ENCODE results near the gene SYCP3.

SYCP3 gene

GRCh38 chr12:101777485-101777884 lies 38.2 kb upstream of the SYCP3 start:
- peaks cover 3% of the 10 kb centered on the region for H3K36me3 ChIP-seq
- no peaks in the 10 kb centered on the region for H3K9me3 ChIP-seq
- no peaks in the 10 kb centered on the region for H3K27me3 ChIP-seq
- peak overlapping the region; percentile 66 for H3K27ac ChIP-seq
- no peak overlapping the region for H3K4me3 ChIP-seq (ENCODE audit: low read depth in 1 of 2, low read length in 1 of 2)
- peaks cover 19 to 40% of the 10 kb centered on the region in 2 experiments for H3K4me1 ChIP-seq (ENCODE audit: control insufficient read depth in 1 of 2, insufficient read depth in 1 of 2, low read depth in 1 of 2, low read length in 1 of 2)
- no peak for TF ChIP-seq CTCF (IDR thresholded peaks at IDR 0.05)

DNA sequence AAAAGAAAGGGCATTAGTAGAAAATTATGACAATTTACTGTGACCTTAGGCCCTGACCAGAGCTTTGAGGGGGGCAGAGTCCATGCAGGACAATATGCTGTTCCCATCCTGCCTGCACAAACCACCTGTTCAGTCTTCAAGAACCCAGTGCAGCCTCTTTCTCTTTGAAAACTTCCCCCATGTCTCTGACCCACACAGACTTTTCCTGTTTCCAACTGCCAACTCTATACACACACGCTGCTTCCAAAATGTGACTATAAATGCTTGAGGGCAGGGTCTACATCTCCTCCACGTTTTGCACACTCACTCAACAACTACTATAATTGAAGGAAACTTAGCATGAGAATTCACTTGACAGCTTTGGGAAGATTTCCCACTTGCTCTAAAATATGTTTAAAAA lies 36.6 kb upstream of the SYCP3 start:
- no peak for TF ChIP-seq CTCF (IDR thresholded peaks at IDR 0.05)
- Histone ChIP-seq H3K27me3 (no peaks in the 10 kb centered on the region), H3K27ac (no peak overlapping the region), H3K4me1 (ENCODE audit: control insufficient read depth in 1 of 2, insufficient read depth in 1 of 2, low read depth in 1 of 2, low read length in 1 of 2) (peaks cover 29 to 48% of the 10 kb centered on the region in 2 experiments), H3K9me3 (no peaks in the 10 kb centered on the region), H3K36me3 (no peaks in the 10 kb centered on the region), H3K4me3 (ENCODE audit: low read depth in 1 of 2, low read length in 1 of 2) (no peak overlapping the region)

DNA sequence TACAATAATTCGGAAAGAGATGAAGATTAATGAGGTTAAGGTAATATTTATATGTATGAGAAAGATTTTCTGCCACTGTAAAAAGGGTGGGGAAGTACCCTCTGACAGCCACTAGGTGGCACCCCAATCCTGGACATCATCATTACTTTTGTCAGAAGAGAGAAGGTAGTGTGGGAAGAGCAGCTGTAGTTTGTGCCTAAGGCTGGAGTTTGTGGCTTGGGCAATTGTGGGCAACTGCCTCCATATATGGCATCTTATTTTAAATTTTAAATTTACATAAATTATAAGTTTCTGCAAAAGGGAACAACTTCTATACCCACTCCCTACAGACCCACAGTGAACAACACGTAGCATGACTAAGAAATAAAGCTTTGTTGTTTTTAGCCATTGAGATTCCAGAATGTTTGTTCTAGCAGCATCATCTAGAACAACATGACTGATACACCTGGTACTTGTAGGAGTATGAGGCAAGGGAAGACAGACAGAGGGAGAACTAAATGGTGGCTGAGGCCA lies 34.4 kb upstream of the SYCP3 start:
- H3K27ac ChIP-seq, result no peak overlapping the region
- peaks cover 18% of the 10 kb centered on the region for H3K36me3 ChIP-seq
- no peak overlapping the region for H3K4me3 ChIP-seq (ENCODE audit: low read depth in 1 of 2, low read length in 1 of 2)
- H3K9me3 ChIP-seq, result no peaks in the 10 kb centered on the region
- no peaks in the 10 kb centered on the region for H3K27me3 ChIP-seq
- peak; percentile 96 for TF ChIP-seq CTCF (IDR thresholded peaks at IDR 0.05)
- H3K4me1 ChIP-seq (ENCODE audit: control insufficient read depth in 1 of 2, insufficient read depth in 1 of 2, low read depth in 1 of 2, low read length in 1 of 2), result peaks cover 22 to 38% of the 10 kb centered on the region in 2 experiments

- no peaks in the 10 kb centered on the region for H3K9me3 ChIP-seq
- no peak overlapping the region for H3K4me3 ChIP-seq (ENCODE audit: low read depth in 1 of 2, low read length in 1 of 2)
- peaks cover 32% of the 10 kb centered on the region for H3K36me3 ChIP-seq
- peaks cover 22 to 29% of the 10 kb centered on the region in 2 experiments for H3K4me1 ChIP-seq (ENCODE audit: control insufficient read depth in 1 of 2, insufficient read depth in 1 of 2, low read depth in 1 of 2, low read length in 1 of 2)
- H3K27ac ChIP-seq, result peak overlapping the region; percentile 68
- H3K27me3 ChIP-seq, result no peaks in the 10 kb centered on the region
- TF ChIP-seq CTCF (IDR thresholded peaks at IDR 0.05), result no peak
These were observed 32.9 kb upstream of the SYCP3 start for GRCh38 chr12:101772012-101772775.

DNA sequence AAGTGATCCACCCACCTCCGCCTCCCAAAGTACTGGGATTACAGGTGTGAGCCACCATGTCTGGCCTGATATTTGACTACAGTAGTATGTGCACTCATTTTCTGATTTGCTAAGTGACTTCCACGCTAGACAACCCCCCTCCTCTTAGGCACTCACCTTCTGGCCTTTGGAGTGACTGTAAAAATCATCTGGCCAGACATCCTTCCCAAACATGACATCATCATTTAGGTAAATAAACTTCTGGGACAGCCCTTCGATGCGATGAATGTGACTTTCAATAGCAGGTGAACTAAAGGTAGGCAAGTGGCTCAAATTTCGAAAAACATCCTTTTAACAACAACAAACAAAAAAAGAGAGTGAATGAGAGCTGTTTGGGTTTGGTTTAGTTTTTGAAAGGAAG lies 30.6 kb upstream of the SYCP3 start:
- Histone ChIP-seq H3K36me3 (peaks cover 51% of the 10 kb centered on the region), H3K9me3 (no peaks in the 10 kb centered on the region), H3K27me3 (no peaks in the 10 kb centered on the region), H3K4me1 (ENCODE audit: control insufficient read depth in 1 of 2, insufficient read depth in 1 of 2, low read depth in 1 of 2, low read length in 1 of 2) (peaks cover 22 to 27% of the 10 kb centered on the region in 2 experiments), H3K27ac (no peak overlapping the region), H3K4me3 (ENCODE audit: low read depth in 1 of 2, low read length in 1 of 2) (no peak overlapping the region)
- no peak for TF ChIP-seq CTCF (IDR thresholded peaks at IDR 0.05)

Data from neutrophil (primary cell).